ENCODE data around the gene C8A.

The C8A gene

GRCh38 chr1:56854521-56855099 is at the start of gene C8A:
C8A (plus strand) TSS chr1:56854797; CDS start chr1:56854902, 105 bp downstream.
- no peak for DNase-seq

- DNase-seq, result no peak
Measured at GRCh38 chr1:56806804-56807203, 47.8 kb upstream of the C8A start.

GRCh38 chr1:56808410-56808809 is 46.2 kb upstream of the C8A start:
- no peak for DNase-seq

- no peak for DNase-seq
Measured at GRCh38 chr1:56811331-56811730, 43.3 kb upstream of the C8A start.

- DNase-seq, result no peak
Measured at GRCh38 chr1:56814205-56814604, 40.4 kb upstream of the C8A start.

- no peak for DNase-seq
Measured at GRCh38 chr1:56816264-56816663, 38.3 kb upstream of the C8A start.

GRCh38 chr1:56816909-56817308 is 37.7 kb upstream of the C8A start:
- DNase-seq, result no peak

GRCh38 chr1:56817716-56818463 is 36.7 kb upstream of the C8A start:
- DNase-seq, result no peak

GRCh38 chr1:56819387-56819899 is 35.2 kb upstream of the C8A start, which contains the start of gene FYB2:
FYB2 (minus strand) TSS chr1:56819404; CDS start chr1:56819290, 114 bp downstream.
- DNase-seq, result no peak

GRCh38 chr1:56820755-56821461 is 33.7 kb upstream of the C8A start:
- DNase-seq, result peak; percentile 56

GRCh38 chr1:56821462-56821797 is 33.2 kb upstream of the C8A start:
- no peak for DNase-seq

GRCh38 chr1:56824271-56824670 is 30.3 kb upstream of the C8A start:
- no peak for DNase-seq

GRCh38 chr1:56824938-56825337 is 29.7 kb upstream of the C8A start:
- DNase-seq, result no peak

GRCh38 chr1:56825436-56825835 is 29.2 kb upstream of the C8A start:
- peak; percentile 8 for DNase-seq

- DNase-seq, result no peak
Measured at GRCh38 chr1:56827711-56828110, 26.9 kb upstream of the C8A start.

GRCh38 chr1:56830052-56830451 is 24.5 kb upstream of the C8A start:
- no peak for DNase-seq

GRCh38 chr1:56831871-56832693 is 22.5 kb upstream of the C8A start:
- peak; percentile 92 for DNase-seq

- DNase-seq, result no peak
Measured at GRCh38 chr1:56833088-56833487, 21.5 kb upstream of the C8A start.

- no peak for DNase-seq
Measured at GRCh38 chr1:56834137-56834900, 20.3 kb upstream of the C8A start.

GRCh38 chr1:56835657-56836056 is 18.9 kb upstream of the C8A start:
- no peak for DNase-seq

- DNase-seq, result no peak
Measured at GRCh38 chr1:56836359-56836758, 18.2 kb upstream of the C8A start.

- no peak for DNase-seq
Measured at GRCh38 chr1:56837244-56837939, 17.2 kb upstream of the C8A start.

All from HCEC 1CT (cell line).